Subcutaneous preadipocyte (primary cell): ENCODE data around the gene COPZ2. TPM values are rescaled to one million over a fixed set of nuclear protein-coding genes. Genes with fewer than 3 reads are reported as not detected.

Source experiments
- small RNA-seq: library from RNA; depleted of rRNA; stranded (forward); fragments of <200 nt; gene quantifications from one replicate; pipeline ENCODE3, GENCODE V24; 2012
- total RNA-seq: library from RNA; depleted of rRNA; stranded (reverse); fragments of >200 nt; gene quantifications from 2 replicates; pipeline ENCODE4 v1.2.3, GENCODE V29; 2012

Gene COPZ2
- total RNA-seq = 24.8 and 44.1 TPM in 2 replicates

DNA sequence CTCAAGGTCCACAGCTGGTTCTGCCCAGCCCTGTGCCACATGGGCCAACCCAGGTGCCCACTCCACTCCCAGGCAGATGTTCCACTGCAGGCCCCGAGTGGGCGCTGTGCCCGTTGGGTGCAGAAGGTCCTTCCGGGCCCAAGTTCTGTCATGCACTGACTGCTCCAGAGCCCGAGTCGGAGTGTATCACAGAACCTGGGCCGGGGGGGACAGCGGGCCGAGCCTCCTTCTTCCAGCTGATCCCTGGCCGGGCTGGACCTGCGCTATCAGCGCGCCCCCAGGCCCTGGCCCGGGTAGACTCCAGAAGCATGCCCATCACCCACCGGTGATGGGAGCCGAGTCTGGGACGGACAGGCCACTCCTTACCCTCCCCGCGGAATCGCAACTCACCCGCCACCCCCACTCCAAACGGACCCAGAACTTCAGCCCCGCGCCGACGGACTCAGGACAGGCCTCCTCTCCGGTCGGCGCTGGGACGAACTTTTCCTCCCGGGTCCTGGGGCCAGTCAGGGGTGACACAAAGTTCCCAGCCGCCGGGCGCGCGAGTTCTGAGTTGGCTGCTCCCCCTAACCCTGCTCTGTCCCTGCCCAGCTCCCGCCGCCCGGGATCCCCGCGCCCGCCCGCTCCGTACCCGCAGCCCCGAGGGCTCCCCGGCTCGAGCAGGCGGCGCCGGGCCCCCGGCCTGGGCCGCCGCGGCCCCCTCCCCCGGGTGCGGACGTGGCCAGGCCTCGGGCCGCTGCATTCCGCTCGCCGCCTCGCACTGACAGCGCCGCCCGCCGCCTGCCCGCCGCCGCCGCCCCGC lies at the start of gene COPZ2:
TSS of gene COPZ2 (minus strand) at position 762 of the 802 bp plus-strand sequence. CDS start at position 742, 20 bp downstream.

GRCh38 chr17:48047741-48048383 lies 10.3 kb upstream of the COPZ2 start, which contains the start of gene NFE2L1:
Gene NFE2L1, plus strand, starts transcription at chr17:48048359. Its CDS starts 2,760 bp downstream, at chr17:48051119.

Small RNA genes lying within 50 kb of the gene (small RNA-seq; reads per million reads assigned to genes)
- gene AC004477.2 (not detected), gene MIR152 (553 reads per million, percentile 99 among the genes with 10 or more reads in this experiment)

Other genes with a start within 250 kb of the COPZ2 start
- gene OSBPL7, start 216.0 kb downstream of the COPZ2 start, total RNA-seq = 3.7 and 4.0 TPM in 2 replicates
- gene MRPL10, start 206.3 kb downstream of the COPZ2 start, total RNA-seq = 40.3 and 41.9 TPM in 2 replicates
- gene LRRC46, start 206.1 kb downstream of the COPZ2 start, total RNA-seq = under 0.01 and 0.20 TPM in 2 replicates
- gene SCRN2, start 196.5 kb downstream of the COPZ2 start, total RNA-seq = 23.1 and 30.5 TPM in 2 replicates
- gene SP6, start 186.6 kb downstream of the COPZ2 start, total RNA-seq = under 0.01 TPM in 2 replicates
- gene SP2, start 141.6 kb downstream of the COPZ2 start, total RNA-seq = 0.73 and 2.2 TPM in 2 replicates
- gene PNPO, start 96.2 kb downstream of the COPZ2 start, total RNA-seq = 28.7 and 42.4 TPM in 2 replicates
- not detected in 2 replicates for gene PRR15L, start 79.9 kb downstream of the COPZ2 start, total RNA-seq
- 31.5 and 37.1 TPM in 2 replicates for gene CDK5RAP3, start 66.7 kb downstream of the COPZ2 start, total RNA-seq
- gene NFE2L1, start 10.6 kb upstream of the COPZ2 start, total RNA-seq = 59.2 and 71.4 TPM in 2 replicates
- gene CBX1, start 63.7 kb upstream of the COPZ2 start, total RNA-seq = 23.1 and 29.3 TPM in 2 replicates
- gene SNX11, start 70.0 kb upstream of the COPZ2 start, total RNA-seq = 8.0 and 10.3 TPM in 2 replicates